Peyer's patch (tissue), 4 donors: ENCODE data around the gene DOCK4.

ENCODE experiments used
- CTCF ChIP-seq, 6 experiments: fragments of 450-650 bp in 4 of 6; fragments of 200-600 bp in 2 of 6; sonication (generic) in 1 of 6; IDR thresholded peaks; one replicate each; pipeline ENCODE4 v1.5.1; 2017 to 2019; ENCODE audit warnings: antibody characterized with exemption in 6 of 6, mild to moderate bottlenecking in 3 of 6, moderate library complexity in 1 of 6
- POLR2A ChIP-seq, 2 donors: fragments of 450-650 bp; IDR thresholded peaks; one replicate each; pipeline ENCODE4 v1.5.1; 2017; ENCODE audit warnings: antibody characterized with exemption in 2 of 2, mild to moderate bottlenecking in 2 of 2, moderate library complexity in 2 of 2

- TF ChIP-seq CTCF (IDR thresholded peaks at IDR 0.05): no peak
- no peak for TF ChIP-seq POLR2A (IDR thresholded peaks at IDR 0.05)
Measured at GRCh38 chr7:112195717-112196116, 10.5 kb downstream of the DOCK4 start.
